Measurements from ENCODE around the gene PIK3CA.

Gene PIK3CA

GRCh38 chr3:179278932-179279693 lies 131.0 kb downstream of the PIK3CA start:
- no peak for DNase-seq (ENCODE audit: low spot score)
- no peak overlapping the region for H3K27ac ChIP-seq
- TF ChIP-seq CTCF (conservative IDR thresholded peaks at IDR 0.05; ENCODE audit: low read depth), result no peak
- ChIA-PET CTCF (no interaction called here), POLR2A (ENCODE audit: low non-redundant PET) (no interaction called here)

- POLR2A ChIA-PET (ENCODE audit: low non-redundant PET), result no interaction called here
- TF ChIP-seq CTCF (conservative IDR thresholded peaks at IDR 0.05; ENCODE audit: low read depth), result no peak
- H3K27ac ChIP-seq, result no peak overlapping the region
- DNase-seq (ENCODE audit: low spot score), result no peak
- CTCF ChIA-PET, result interaction anchor here (0.6 kb wide), 1 partner anchor 1999 kb away, joined by 3 read pairs; no protein-coding TSS in a partner anchor
Observed at GRCh38 chr3:179279837-179280236, 131.7 kb downstream of the PIK3CA start.

- ChIA-PET POLR2A (ENCODE audit: low non-redundant PET) (no interaction called here), CTCF (no interaction called here)
- no peak overlapping the region for H3K27ac ChIP-seq
- no peak for DNase-seq (ENCODE audit: low spot score)
- TF ChIP-seq CTCF (conservative IDR thresholded peaks at IDR 0.05; ENCODE audit: low read depth), result no peak
Observed at GRCh38 chr3:179281825-179282224, 133.7 kb downstream of the PIK3CA start.

- CTCF ChIA-PET, result no interaction called here
- POLR2A ChIA-PET (ENCODE audit: low non-redundant PET), result no interaction called here
- H3K27ac ChIP-seq, result no peak overlapping the region
- DNase-seq (ENCODE audit: low spot score), result no peak
- no peak for TF ChIP-seq CTCF (conservative IDR thresholded peaks at IDR 0.05; ENCODE audit: low read depth)
Observed at GRCh38 chr3:179286331-179286730, 138.2 kb downstream of the PIK3CA start.

- CTCF ChIA-PET, result no interaction called here
- DNase-seq (ENCODE audit: low spot score), result no peak
Observed at GRCh38 chr3:179288845-179289244, 140.7 kb downstream of the PIK3CA start.

GRCh38 chr3:179289295-179289694 lies 141.1 kb downstream of the PIK3CA start:
- CTCF ChIA-PET, result no interaction called here
- H3K27ac ChIP-seq, result no peak overlapping the region
- TF ChIP-seq CTCF (conservative IDR thresholded peaks at IDR 0.05; ENCODE audit: low read depth), result no peak
- no peak for DNase-seq (ENCODE audit: low spot score)
- POLR2A ChIA-PET (ENCODE audit: low non-redundant PET), result no interaction called here

More at GRCh38 chr3:179288845-179289244, 140.7 kb downstream of the PIK3CA start:
- no peak overlapping the region for H3K27ac ChIP-seq
- TF ChIP-seq CTCF (conservative IDR thresholded peaks at IDR 0.05; ENCODE audit: low read depth), result no peak
- POLR2A ChIA-PET (ENCODE audit: low non-redundant PET), result no interaction called here

All from RWPE1 (cell line).